H1 (cell line): ENCODE data around the gene CLIP4. TPM values are rescaled to one million over a fixed set of nuclear protein-coding genes. Genes with fewer than 3 reads are reported as not detected.

Experiments
- CTCF ChIA-PET: fragments of 300-600 bp; sonication (Branson Sonifier 250); formaldehyde crosslinking; loops from one replicate; lab custom pipeline; 2021; ENCODE audit not compliant: partially characterized antibody; lab: Charles Lee
- POLR2A ChIA-PET: fragments of 300-600 bp; sonication (Branson Sonifier 250); formaldehyde crosslinking; loops from one replicate; lab custom pipeline; 2021; ENCODE audit warnings: inconsistent platforms; ENCODE audit not compliant: partially characterized antibody; lab: Charles Lee
- DNase-seq, 2 experiments: peaks; one replicate each; pipeline versions ENCODE4 v3.0.0 to v3.0.0-alpha.2; 2010 to 2022; ENCODE audit warnings: low spot score in 2 of 2, low read depth in 1 of 2, mixed read lengths in 1 of 2
- FAIRE-seq: peaks from 2 replicates; lab custom pipeline; 2011; peaks lifted over from hg19 to GRCh38; lab: Jason Lieb, UNC
- H2AFZ ChIP-seq: 2 replicates; pipeline ENCODE4 v1.8.1; 2012; ENCODE audit warnings: low read length, inconsistent platforms
- H2AK5ac ChIP-seq: 2 replicates; pipeline ENCODE4 v1.6.1; 2013; ENCODE audit warnings: low read depth, low read length
- H2BK120ac ChIP-seq: replicated peaks from 2 replicates; pipeline ENCODE3; 2013; ENCODE audit warnings: low read depth, low read length, inconsistent platforms
- H2BK12ac ChIP-seq: 2 replicates; pipeline ENCODE4 v1.6.1; 2013; ENCODE audit warnings: low read depth, low read length
- H2BK15ac ChIP-seq: 2 replicates; pipeline ENCODE4 v1.6.1; 2013; ENCODE audit warnings: low read length
- H2BK20ac ChIP-seq: 2 replicates; pipeline ENCODE4 v1.6.1; 2013; ENCODE audit warnings: low read length
- H2BK5ac ChIP-seq: 2 replicates; pipeline ENCODE4 v1.6.1; 2013; ENCODE audit warnings: low read depth, low read length
- H3K14ac ChIP-seq: 2 replicates; pipeline ENCODE4 v1.6.1; 2013; ENCODE audit warnings: inconsistent platforms; ENCODE audit not compliant: insufficient read length
- H3K18ac ChIP-seq: 2 replicates; pipeline ENCODE4 v1.6.1; 2013; ENCODE audit warnings: low read length; ENCODE audit errors: extremely low read depth
- H3K23ac ChIP-seq: 2 replicates; pipeline ENCODE4 v1.6.1; 2013; ENCODE audit warnings: inconsistent platforms; ENCODE audit not compliant: insufficient read length
- H3K23me2 ChIP-seq: 2 replicates; pipeline ENCODE4 v1.6.1; 2013; ENCODE audit warnings: low read depth, low read length
- H3K27ac ChIP-seq: 2 replicates; pipeline ENCODE4 v1.6.1; 2011; ENCODE audit warnings: low read depth, low read length, inconsistent platforms
- H3K27me3 ChIP-seq, 4 experiments: replicated peaks in 1 of 4; 1 replicate in 1 of 4; 2 replicates in 3 of 4; pipeline versions ENCODE4 v1.6.1 to v1.8.1; 2011 to 2013; ENCODE audit warnings: low read length in 3 of 4, mild to moderate bottlenecking in 3 of 4, inconsistent platforms in 2 of 4, mixed read lengths in 2 of 4, moderate library complexity in 1 of 4; ENCODE audit not compliant: control insufficient read depth in 3 of 4, insufficient read depth in 3 of 4; ENCODE audit errors: extremely low read depth in 1 of 4
- H3K36me3 ChIP-seq, 4 experiments: 2 replicates each; pipeline versions ENCODE4 v1.6.1 to v1.8.1; 2011 to 2013; ENCODE audit warnings: mild to moderate bottlenecking in 4 of 4, low read length in 3 of 4, moderate library complexity in 2 of 4, control low read depth in 1 of 4, inconsistent platforms in 1 of 4; ENCODE audit not compliant: insufficient read depth in 4 of 4, control insufficient read depth in 2 of 4
- H3K4ac ChIP-seq: replicated peaks from 2 replicates; pipeline ENCODE3; 2013; ENCODE audit warnings: low read length, low read depth, mixed read lengths, inconsistent platforms; ENCODE audit not compliant: insufficient read length
- H3K4me1 ChIP-seq, 4 experiments: replicated peaks in 1 of 4; 1 replicate in 1 of 4; 2 replicates in 3 of 4; pipeline versions ENCODE4 v1.6.1 to v1.8.1; 2011 to 2013; ENCODE audit warnings: low read length in 3 of 4, inconsistent platforms in 2 of 4, mixed read lengths in 1 of 4; ENCODE audit not compliant: insufficient read depth in 4 of 4, control insufficient read depth in 3 of 4
- H3K4me2 ChIP-seq, 2 experiments: 2 replicates each; pipeline versions ENCODE4 v1.6.1 to v1.8.1; 2011 to 2013; ENCODE audit warnings: low read depth in 2 of 2, low read length in 2 of 2, control low read depth in 1 of 2, inconsistent platforms in 1 of 2, mild to moderate bottlenecking in 1 of 2; ENCODE audit not compliant: insufficient read depth in 1 of 2
- H3K4me3 ChIP-seq, 4 experiments: fragments of 200-600, 300-600 bp in 1 of 4; sonication (generic), shearing (Covaris generic), sonication (Bioruptor Twin) in 1 of 4; 2 replicates each; pipeline versions ENCODE4 v1.5.1 to v1.8.1; 2011 to 2016; ENCODE audit warnings: low read length in 4 of 4, low read depth in 3 of 4, control low read depth in 2 of 4, inconsistent platforms in 2 of 4, mild to moderate bottlenecking in 2 of 4, mixed read lengths in 1 of 4, moderate library complexity in 1 of 4; ENCODE audit not compliant: insufficient read depth in 2 of 4; ENCODE audit errors: extremely low read depth in 1 of 4
- H3K56ac ChIP-seq: replicated peaks from 2 replicates; pipeline ENCODE3; 2013; ENCODE audit warnings: low read depth, mild to moderate bottlenecking, mixed read lengths, low read length, inconsistent platforms; ENCODE audit not compliant: insufficient read length
- H3K79me1 ChIP-seq: 2 replicates; pipeline ENCODE4 v1.6.1; 2013; ENCODE audit warnings: low read depth, low read length, control low read depth
- H3K79me2 ChIP-seq, 2 experiments: 2 replicates each; pipeline versions ENCODE4 v1.6.1 to v1.8.1; 2012 to 2013; ENCODE audit warnings: low read length in 2 of 2, mild to moderate bottlenecking in 2 of 2, inconsistent platforms in 1 of 2; ENCODE audit not compliant: insufficient read depth in 2 of 2, control insufficient read depth in 1 of 2
- H3K9ac ChIP-seq, 4 experiments: replicated peaks in 1 of 4; 1 replicate in 1 of 4; 2 replicates in 3 of 4; pipeline versions ENCODE4 v1.6.1 to v1.8.1; 2011 to 2013; ENCODE audit warnings: low read depth in 3 of 4, low read length in 3 of 4, control low read depth in 2 of 4, mild to moderate bottlenecking in 2 of 4, moderate library complexity in 2 of 4, inconsistent platforms in 1 of 4; ENCODE audit errors: extremely low read depth in 1 of 4
- H3K9me3 ChIP-seq, 2 experiments: 2 replicates each; pipeline versions ENCODE4 v1.6.1 to v1.8.1; 2012 to 2013; ENCODE audit warnings: mild to moderate bottlenecking in 2 of 2, moderate library complexity in 2 of 2, control low read depth in 1 of 2, inconsistent platforms in 1 of 2, low read depth in 1 of 2, low read length in 1 of 2, mixed read lengths in 1 of 2; ENCODE audit not compliant: insufficient read depth in 2 of 2
- H4K20me1 ChIP-seq, 2 experiments: replicated peaks in 1 of 2; 2 replicates each; pipeline versions ENCODE3 to v1.8.1; 2011 to 2013; ENCODE audit warnings: inconsistent platforms in 2 of 2, low read length in 2 of 2, mild to moderate bottlenecking in 1 of 2; ENCODE audit not compliant: insufficient read depth in 2 of 2, control insufficient read depth in 1 of 2
- H4K5ac ChIP-seq: 2 replicates; pipeline ENCODE4 v1.6.1; 2013; ENCODE audit warnings: low read length, low read depth, mixed read lengths, inconsistent platforms; ENCODE audit not compliant: insufficient read length
- H4K8ac ChIP-seq: 2 replicates; pipeline ENCODE4 v1.8.0; 2013; ENCODE audit warnings: mild to moderate bottlenecking, moderate library complexity, low read length, inconsistent platforms; ENCODE audit not compliant: insufficient read depth; ENCODE audit errors: extremely low read depth
- H4K91ac ChIP-seq: replicated peaks from 2 replicates; pipeline ENCODE3; 2013; ENCODE audit warnings: low read length, mixed read lengths, inconsistent platforms; ENCODE audit not compliant: insufficient read length
- ATF2 ChIP-seq: IDR thresholded peaks from 2 replicates; pipeline ENCODE4 v1.6.1; 2012; ENCODE audit warnings: low read length, inconsistent platforms
- CHD2 ChIP-seq: IDR thresholded peaks from 2 replicates; pipeline ENCODE4 v1.6.1; 2012; ENCODE audit warnings: low read length, improper control_type of control experiment
- EGR1 ChIP-seq: IDR thresholded peaks from 2 replicates; pipeline ENCODE4 v1.6.1; 2011; ENCODE audit warnings: low read depth, low read length, borderline replicate concordance
- NANOG ChIP-seq: IDR thresholded peaks from 2 replicates; pipeline ENCODE4 v1.6.1; 2011; ENCODE audit warnings: low read length, low read depth, mild to moderate bottlenecking, inconsistent platforms; ENCODE audit not compliant: insufficient read depth, poor library complexity, severe bottlenecking
- PHF8 ChIP-seq: fragments of 200-600 bp; sonication (generic); conservative IDR thresholded peaks from 2 replicates; pipeline ENCODE4 v1.7.1; 2012; ENCODE audit warnings: low read depth, mild to moderate bottlenecking, inconsistent platforms, low read length, moderate library complexity
- POLR2A ChIP-seq, 2 experiments: IDR thresholded peaks; 1 replicate in 1 of 2; 2 replicates in 1 of 2; pipeline ENCODE4 v1.6.1; 2011; ENCODE audit warnings: low read depth in 2 of 2, low read length in 2 of 2, mild to moderate bottlenecking in 2 of 2; ENCODE audit errors: control extremely low read depth in 1 of 2
- RNF2 ChIP-seq: fragments of 200-900, 300-1000 bp; sonication (generic); IDR thresholded peaks from 2 replicates; pipeline ENCODE4 v1.7.1; 2016; ENCODE audit warnings: borderline replicate concordance, low read depth, mild to moderate bottlenecking, antibody characterized with exemption, low read length; ENCODE audit not compliant: poor library complexity, severe bottlenecking; ENCODE audit errors: missing control alignments
- TBP ChIP-seq: IDR thresholded peaks from 2 replicates; pipeline ENCODE4 v1.6.1; 2011; ENCODE audit warnings: low read depth, low read length, improper control_type of control experiment
- WGBS, 2 experiments: shearing (Covaris generic) in 1 of 2; methylation state at CpG; one replicate each; pipeline versions ENCODE4 v1.1.6 to v1.1.7; 2013 to 2015; ENCODE audit warnings: low lambda C conversion rate in 2 of 2, mixed read lengths in 2 of 2, inconsistent platforms in 1 of 2, low coverage in 1 of 2, missing lambda C conversion rate in 1 of 2; ENCODE audit not compliant: insufficient replicate concordance in 2 of 2, insufficient coverage in 1 of 2, insufficient read length in 1 of 2; ENCODE audit errors: extremely low coverage in 1 of 2, missing lambda C conversion rate in 1 of 2; 5-methylcytosine and 5-hydroxymethylcytosine counted together
- polyA plus RNA-seq, 7 experiments: library from polyadenylated mRNA; depleted of rRNA in 3 of 7; stranded (reverse) in 5 of 7; unstranded in 2 of 7; fragments of >200 nt in 5 of 7; fragments of 200-250 nt in 2 of 7; gene quantifications; 1 replicate in 5 of 7; 2 replicates in 1 of 7; 4 replicates in 1 of 7; pipeline versions ENCODE4 v1.2.1 to v1.2.3, GENCODE V29; 2011 to 2013; ENCODE audit warnings: missing spikeins in 2 of 7, mixed read lengths in 2 of 7
- total RNA-seq: library from RNA; stranded (reverse); fragmentation: NEBNext Ultra II Directional; extraction: Animal tissue kit (Norgen Biotek cat#: 25700); gene quantifications from 2 replicates; pipeline ENCODE4 v1.2.1, GENCODE V29; 2021
- TF ChIP-seq, protein P1 (sequence below): IDR thresholded peaks from 2 replicates; pipeline ENCODE4 v1.6.1; 2011; ENCODE audit warnings: low read depth, mild to moderate bottlenecking, low read length; ENCODE audit not compliant: insufficient read depth

CLIP4 gene
- total and polyA plus RNA-seq, 2 of the 8 experiments (the other 6 are each of a cell fraction or from before 2014, with no cell fraction given), result 0.08 to 0.09 TPM

- H2BK20ac ChIP-seq, result no peak overlapping the region
- H3K27me3 ChIP-seq, result no peaks in the 10 kb centered on the region
- ChIA-PET POLR2A (no interaction called here), CTCF (no interaction called here)
- TF ChIP-seq EGR1 (no peak), TBP (no peak), CHD2 (no peak), NANOG (no peak), ATF2 (no peak), PHF8 (no peak), RNF2 (no peak), POLR2A (IDR thresholded peaks at IDR 0.05; ENCODE audit: control extremely low read depth in 1 of 2, low read depth in 2 of 2, low read length in 2 of 2) (no peak)
- TF ChIP-seq, protein P1, sequence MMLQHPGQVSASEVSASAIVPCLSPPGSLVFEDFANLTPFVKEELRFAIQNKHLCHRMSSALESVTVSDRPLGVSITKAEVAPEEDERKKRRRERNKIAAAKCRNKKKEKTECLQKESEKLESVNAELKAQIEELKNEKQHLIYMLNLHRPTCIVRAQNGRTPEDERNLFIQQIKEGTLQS, result no peak
- H3K23me2 ChIP-seq, result peaks cover 8% of the 10 kb centered on the region
- H2BK12ac ChIP-seq, result no peak overlapping the region
- no peak overlapping the region for H2BK5ac ChIP-seq
- FAIRE-seq (no peak), DNase-seq (no peak)
- no peak overlapping the region for H2AFZ ChIP-seq
- WGBS, 2 experiments, result 90 to 100% methylated on average over 2 to 5 of the region's 5 CpGs
- H4K8ac ChIP-seq, result no peak overlapping the region
- H4K5ac ChIP-seq, result no peak overlapping the region
- H3K14ac ChIP-seq, result no peak overlapping the region
- no peaks in the 10 kb centered on the region for H3K79me2 ChIP-seq
- H3K23ac ChIP-seq, result no peak overlapping the region
- no peak overlapping the region for H3K9ac ChIP-seq
- H3K56ac ChIP-seq, result peak overlapping the region; percentile 98
- H3K4ac ChIP-seq, result peak overlapping the region; percentile 24
- no peak overlapping the region for H3K27ac ChIP-seq
- H4K91ac ChIP-seq, result no peak overlapping the region
- no peak overlapping the region for H3K4me3 ChIP-seq
- no peak overlapping the region for H2BK15ac ChIP-seq
- peaks cover 0 to 8% of the 10 kb centered on the region in 2 experiments for H4K20me1 ChIP-seq
- no peak overlapping the region for H3K4me2 ChIP-seq
- no peak overlapping the region for H2BK120ac ChIP-seq
- no peaks in the 10 kb centered on the region for H3K9me3 ChIP-seq
- no peaks in the 10 kb centered on the region for H3K79me1 ChIP-seq
- no peaks in the 10 kb centered on the region for H3K36me3 ChIP-seq
- no peak overlapping the region for H2AK5ac ChIP-seq
- H3K18ac ChIP-seq, result no peak overlapping the region
- peaks cover 0 to 4% (median 0%) of the 10 kb centered on the region in 4 experiments; a peak in 2 of 7 replicates for H3K4me1 ChIP-seq
These were observed 101.3 kb downstream of the CLIP4 start for GRCh38 chr2:29216609-29216909.
